GM03348 (cell line): ENCODE results near the gene MS4A10.
"Not testable (repeated sequence)": the region's sequence is repeated elsewhere in the genome, so short reads cannot be mapped to it uniquely, and the experiment has no call there.

ENCODE experiments used
- DNase-seq: peaks from one replicate; pipeline ENCODE4 v3.0.0; 2012; ENCODE audit warnings: low spot score

The MS4A10 gene

GRCh38 chr11:60785136-60785535 is at the start of gene MS4A10:
TSS of gene MS4A10 (plus strand) at chr11:60785333. CDS start at chr11:60790336, 5,003 bp downstream.
- no peak for DNase-seq

GRCh38 chr11:60739114-60739513 is 46.0 kb upstream of the MS4A10 start:
- DNase-seq: no peak

GRCh38 chr11:60740573-60740972 is 44.6 kb upstream of the MS4A10 start:
- no peak for DNase-seq

- no peak for DNase-seq
Observed at GRCh38 chr11:60741421-60741820, 43.7 kb upstream of the MS4A10 start.

GRCh38 chr11:60743058-60743457 is 42.1 kb upstream of the MS4A10 start:
- DNase-seq: no peak

GRCh38 chr11:60744114-60744513 is 41.0 kb upstream of the MS4A10 start:
- DNase-seq: no peak

- DNase-seq: no peak
Observed at GRCh38 chr11:60747359-60747873, 37.7 kb upstream of the MS4A10 start.

GRCh38 chr11:60748225-60748624 is 36.9 kb upstream of the MS4A10 start:
- no peak for DNase-seq

GRCh38 chr11:60748821-60749220 is 36.3 kb upstream of the MS4A10 start:
- DNase-seq: no peak

GRCh38 chr11:60750911-60751310 is 34.2 kb upstream of the MS4A10 start:
- no peak for DNase-seq

- no peak for DNase-seq
Observed at GRCh38 chr11:60753309-60753708, 31.8 kb upstream of the MS4A10 start.

- DNase-seq: no peak
Observed at GRCh38 chr11:60754887-60755286, 30.2 kb upstream of the MS4A10 start.

GRCh38 chr11:60756307-60757032 is 28.7 kb upstream of the MS4A10 start, which contains the start of gene MS4A15:
TSS of gene MS4A15 (plus strand) at chr11:60756867. CDS start at chr11:60763734, 6,867 bp downstream.
- DNase-seq: no peak

- DNase-seq: no peak
Observed at GRCh38 chr11:60757231-60757800, 27.8 kb upstream of the MS4A10 start.

- DNase-seq: not testable (repeated sequence)
Observed at GRCh38 chr11:60758671-60759070, 26.5 kb upstream of the MS4A10 start.

GRCh38 chr11:60759438-60760225 is 25.5 kb upstream of the MS4A10 start:
- DNase-seq: not testable (repeated sequence)

GRCh38 chr11:60761436-60762190 is 23.5 kb upstream of the MS4A10 start:
- no peak for DNase-seq

GRCh38 chr11:60762851-60763691 is 22.1 kb upstream of the MS4A10 start:
- no peak for DNase-seq

- DNase-seq: no peak
Observed at GRCh38 chr11:60763692-60764369, 21.3 kb upstream of the MS4A10 start.

GRCh38 chr11:60764879-60765278 is 20.3 kb upstream of the MS4A10 start:
- no peak for DNase-seq
